Hepatic stellate cell (primary cell): ENCODE results near the gene MRPL54.

Source experiments
- DNase-seq: peaks from one replicate; pipeline ENCODE4 v3.0.0; 2011; ENCODE audit warnings: low spot score

Gene MRPL54

DNA sequence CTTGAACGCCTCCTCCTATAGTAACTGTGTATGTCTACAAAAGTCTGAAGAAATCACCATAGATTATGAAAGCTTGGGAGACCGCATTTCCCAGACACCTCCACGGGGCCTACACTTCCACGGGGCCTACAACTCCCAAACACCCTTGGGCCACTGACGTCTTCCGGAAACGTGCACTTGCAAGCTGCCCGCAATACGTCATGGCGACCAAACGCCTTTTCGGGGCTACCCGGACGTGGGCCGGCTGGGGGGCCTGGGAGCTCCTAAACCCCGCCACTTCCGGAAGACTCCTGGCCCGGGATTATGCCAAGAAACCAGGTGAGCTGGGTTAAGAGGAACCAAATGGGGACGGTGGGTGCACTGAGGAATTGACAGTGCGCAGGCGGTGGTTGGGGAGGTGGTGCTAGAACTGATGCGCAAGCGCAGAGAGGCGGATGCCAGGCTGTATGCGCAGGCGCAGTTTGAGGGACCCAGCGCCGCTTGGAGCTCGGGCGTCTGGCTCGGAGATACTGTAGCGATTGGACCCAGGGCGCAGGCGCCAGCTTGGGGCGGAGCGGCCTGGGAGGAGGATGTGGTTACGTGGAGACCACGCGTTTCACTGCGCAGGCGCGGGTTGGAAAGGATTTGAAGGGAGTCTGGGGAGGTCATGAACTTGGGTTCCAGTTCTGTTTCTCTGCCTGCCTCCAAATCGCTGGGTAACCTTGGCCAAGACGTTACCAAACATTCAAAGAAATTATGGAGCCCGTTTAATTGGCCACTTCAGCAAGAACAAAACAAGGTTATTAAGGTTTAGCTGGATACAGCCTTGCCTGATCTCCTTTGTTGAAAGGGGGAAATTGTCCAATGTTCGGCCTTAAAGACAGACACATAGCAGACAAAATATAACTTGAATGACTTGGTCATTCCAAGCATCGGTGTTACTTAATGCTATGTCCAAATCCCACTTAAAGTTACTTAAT, at the start of gene MRPL54:
MRPL54 (plus strand) TSS at position 182 of the 959 bp plus-strand sequence; CDS start at position 201, 19 bp downstream.
- DNase-seq, result peak; percentile 100

DNA sequence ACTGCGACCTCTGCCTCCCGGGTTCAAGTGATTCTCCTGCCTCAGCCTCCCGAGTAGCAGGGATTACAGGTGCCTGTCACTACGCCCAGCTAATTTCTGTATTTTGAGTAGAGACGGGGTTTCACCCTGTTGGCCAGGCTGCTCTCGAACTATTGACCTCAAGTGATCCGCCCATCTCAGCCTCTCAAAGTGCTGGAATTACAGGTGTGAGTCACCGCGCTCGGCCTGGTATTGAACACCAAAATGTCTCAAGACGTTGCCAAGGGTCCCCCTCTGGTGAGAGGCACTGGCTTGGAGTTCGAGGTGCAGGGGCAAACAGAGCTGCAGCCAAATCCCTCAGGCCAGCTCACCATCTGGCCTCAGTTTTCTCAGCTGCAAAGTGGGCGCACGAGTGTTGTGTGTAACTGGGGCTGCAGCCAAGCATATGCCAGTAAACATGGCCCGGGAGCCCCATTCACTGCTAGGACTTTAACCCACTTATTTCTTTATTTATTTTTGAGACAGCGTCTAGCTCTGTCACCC, 46.3 kb upstream of the MRPL54 start:
- no peak for DNase-seq

DNA sequence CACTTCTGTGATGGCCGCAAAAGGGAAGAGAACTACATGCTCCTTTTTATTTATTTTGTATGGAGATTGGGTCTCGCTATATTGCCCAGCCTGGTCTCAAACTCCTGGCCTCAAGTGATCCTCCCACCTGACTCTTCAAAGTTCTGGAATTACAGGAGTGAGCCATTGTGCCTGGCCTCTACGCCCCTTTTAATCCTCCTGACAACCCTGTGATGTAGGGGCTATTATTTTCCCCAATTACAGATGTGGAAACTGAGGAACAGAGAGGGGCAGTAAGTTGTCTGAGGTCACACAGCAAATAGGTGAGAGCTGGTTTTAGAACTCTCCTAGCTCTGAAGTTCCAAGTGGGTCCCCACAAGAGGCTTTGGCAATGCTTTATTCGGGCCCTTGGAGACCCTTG, 42.6 kb upstream of the MRPL54 start:
- no peak for DNase-seq

DNA sequence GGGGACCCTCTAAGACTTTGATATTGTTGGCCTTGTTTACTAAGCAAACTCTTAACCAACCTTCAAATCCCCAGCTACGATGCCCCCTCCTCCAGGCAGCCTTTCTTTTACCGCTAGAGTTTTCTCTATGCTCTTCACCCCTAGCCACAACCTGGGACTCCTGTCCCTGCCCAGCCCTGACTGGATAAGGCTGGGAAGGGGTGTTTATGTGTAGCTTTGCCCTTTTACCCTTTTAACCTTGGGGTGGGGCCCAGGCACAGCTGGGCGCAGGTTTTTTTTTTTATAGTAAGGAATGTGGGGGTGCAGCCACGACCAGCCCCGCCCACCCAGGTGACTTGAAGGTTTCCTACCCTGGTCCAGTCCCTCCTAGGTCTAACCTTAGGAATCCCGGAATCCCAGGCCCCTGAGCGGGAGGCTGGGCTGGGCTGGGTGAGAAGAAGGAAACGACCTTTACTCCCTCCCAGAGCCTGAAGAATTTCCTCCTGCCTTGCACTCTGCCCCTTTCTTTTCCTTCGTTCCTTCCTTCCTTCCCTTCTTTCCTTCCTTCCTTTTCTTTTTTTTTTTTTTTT, 42.0 kb upstream of the MRPL54 start:
- DNase-seq, result no peak

DNA sequence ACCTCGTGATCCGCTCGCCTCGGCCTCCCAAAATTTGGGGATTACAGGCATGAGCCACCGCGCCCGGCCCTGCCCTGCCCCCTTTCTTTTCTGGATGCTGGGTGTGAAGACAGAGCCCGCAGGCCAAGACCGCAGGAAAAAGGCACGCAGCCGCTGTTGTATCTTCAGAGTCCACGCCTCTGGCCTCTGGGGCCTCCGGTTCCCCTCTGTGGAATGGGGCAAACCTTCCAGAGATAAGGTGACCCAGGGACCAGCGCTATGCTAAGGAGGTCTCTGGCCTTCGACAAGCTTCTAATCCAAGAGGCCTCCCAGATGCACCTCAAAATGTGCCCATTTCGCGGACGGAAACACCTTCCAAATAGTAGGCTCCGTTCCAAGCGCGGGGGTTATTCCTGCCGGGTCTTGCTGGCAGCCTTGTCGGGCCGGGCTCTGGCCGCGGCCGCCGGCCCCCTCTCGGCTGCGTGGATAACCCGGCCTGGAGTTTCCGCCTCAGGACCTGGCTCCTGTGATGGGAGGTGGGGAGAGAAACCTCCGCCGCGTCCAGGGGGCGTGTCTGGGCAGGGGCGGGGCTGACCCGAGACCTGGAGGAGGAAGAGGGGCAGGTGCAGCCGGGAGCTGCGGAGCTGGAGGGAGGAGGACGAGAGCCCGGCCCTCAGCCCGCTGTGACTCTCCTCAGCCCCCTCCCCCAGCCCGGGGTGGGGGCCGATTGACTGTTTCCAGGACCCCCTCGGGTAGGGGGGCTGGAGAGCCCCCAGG, 41.2 kb upstream of the MRPL54 start:
- DNase-seq, result peak; percentile 91

DNA sequence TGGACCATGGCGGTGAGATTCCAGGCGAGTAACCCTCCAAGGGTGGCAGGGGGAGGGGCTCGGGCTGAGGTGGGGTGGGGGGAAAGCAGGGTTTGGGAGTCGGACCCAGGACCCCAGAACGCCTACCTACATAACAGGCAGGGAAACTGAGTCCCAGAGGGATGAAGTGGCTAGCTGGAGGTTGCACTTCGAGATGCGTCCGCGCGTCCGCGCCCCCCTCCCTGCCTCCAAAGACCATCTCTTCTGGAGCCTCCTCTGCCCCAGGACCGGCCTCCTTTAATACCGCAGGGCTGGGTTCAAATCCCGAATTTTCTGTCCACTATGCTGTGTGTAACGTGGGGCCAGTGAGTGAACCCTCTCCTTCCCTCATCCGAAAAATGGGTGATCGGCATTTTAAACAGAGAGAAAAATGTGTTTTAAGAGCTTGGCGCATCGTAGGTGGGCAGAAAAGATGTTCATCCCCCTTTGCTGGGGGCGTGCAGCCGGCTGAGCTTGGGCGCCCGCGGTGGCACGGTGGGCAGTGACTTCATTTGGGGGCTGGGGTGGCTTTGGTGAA, 40.5 kb upstream of the MRPL54 start:
- DNase-seq, result no peak

DNA sequence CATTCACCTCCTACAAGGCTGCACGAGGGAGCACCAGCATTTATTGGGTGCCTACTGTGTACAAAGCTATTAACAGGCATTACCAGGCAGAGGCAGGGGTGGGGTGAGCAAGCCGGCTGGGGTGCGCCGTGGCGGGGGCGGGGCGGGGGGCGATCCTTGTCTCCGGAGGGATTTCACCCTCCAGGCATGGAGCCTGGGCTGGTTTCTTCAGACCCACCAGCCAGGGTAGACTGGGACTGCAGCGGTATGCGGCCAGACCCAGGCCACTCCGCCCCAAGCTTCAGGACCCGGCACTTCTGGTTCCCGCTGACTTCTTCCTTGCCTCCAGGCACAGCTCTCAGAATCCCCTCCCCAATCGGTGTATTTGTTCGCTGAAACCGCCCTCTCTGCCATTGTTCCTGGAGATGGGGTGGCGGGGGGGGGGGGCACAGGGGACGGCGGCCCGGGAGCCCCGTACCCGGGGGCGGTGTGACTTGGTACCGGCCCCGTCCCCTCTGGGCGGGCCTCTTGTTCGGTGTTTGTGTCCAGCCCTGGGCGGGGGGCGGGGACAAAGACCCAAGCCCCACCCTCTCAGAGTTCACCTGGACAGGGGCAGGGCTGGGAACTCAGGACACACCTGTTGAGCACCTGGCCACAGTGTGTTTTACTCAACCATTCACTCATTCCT, 39.9 kb upstream of the MRPL54 start:
- no peak for DNase-seq

DNA sequence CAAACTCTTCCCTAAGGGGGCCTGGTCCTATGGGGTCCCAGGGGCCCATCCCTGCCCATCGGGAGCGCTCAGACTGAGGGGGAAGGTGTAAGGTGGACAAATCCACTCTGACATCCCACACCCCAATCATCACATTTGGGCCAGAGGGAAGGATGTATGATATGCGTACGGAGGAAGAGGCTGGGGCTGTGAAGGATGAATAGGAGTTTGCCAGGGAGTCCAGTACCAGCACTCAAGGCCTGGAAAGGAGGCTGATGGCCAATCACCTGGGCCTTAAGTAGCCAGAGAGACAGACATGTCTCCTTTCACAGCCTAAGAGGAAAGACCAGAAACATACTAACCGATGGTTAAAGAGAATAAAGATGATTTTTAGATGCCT, 39.4 kb upstream of the MRPL54 start:
- no peak for DNase-seq

DNA sequence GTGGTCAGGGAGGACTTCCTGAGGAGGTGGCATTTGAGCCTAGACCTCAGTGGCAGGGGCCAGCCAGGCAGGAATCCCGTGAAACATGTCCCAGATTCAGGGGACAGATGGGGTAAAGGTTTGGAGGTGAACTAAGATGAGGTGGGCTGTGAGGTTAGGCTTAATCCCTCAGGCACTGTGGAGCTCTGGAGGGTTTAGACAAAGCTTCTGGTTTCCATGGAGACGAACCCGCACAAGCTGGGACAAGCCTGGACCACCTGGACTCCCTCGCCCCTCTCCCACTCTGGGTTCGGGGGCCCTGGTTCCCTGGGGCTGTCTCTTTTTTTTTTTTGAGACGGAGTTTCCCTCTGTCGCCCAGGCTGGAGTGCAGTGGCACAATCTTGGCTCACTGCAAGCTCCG, 38.6 kb upstream of the MRPL54 start:
- no peak for DNase-seq

DNA sequence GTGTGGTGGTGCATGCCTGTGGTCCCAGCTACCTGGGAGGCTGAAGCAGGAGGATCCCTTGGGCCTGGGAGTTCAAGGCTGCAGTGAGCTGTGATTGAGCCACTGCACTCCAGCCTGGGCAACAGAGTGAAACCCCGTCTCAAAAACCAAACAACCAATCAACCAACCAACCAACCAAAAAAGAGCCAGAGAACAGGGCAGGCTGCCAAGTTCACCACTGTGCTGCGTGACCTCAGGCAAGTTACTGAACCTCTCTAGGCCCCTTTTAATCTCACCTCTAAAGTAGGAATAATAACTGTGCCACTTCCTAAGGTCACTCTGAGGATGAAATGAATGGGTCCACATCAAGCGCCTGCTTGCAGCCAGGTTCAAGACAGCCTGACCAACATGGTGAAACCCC, 37.4 kb upstream of the MRPL54 start:
- DNase-seq, result no peak

DNA sequence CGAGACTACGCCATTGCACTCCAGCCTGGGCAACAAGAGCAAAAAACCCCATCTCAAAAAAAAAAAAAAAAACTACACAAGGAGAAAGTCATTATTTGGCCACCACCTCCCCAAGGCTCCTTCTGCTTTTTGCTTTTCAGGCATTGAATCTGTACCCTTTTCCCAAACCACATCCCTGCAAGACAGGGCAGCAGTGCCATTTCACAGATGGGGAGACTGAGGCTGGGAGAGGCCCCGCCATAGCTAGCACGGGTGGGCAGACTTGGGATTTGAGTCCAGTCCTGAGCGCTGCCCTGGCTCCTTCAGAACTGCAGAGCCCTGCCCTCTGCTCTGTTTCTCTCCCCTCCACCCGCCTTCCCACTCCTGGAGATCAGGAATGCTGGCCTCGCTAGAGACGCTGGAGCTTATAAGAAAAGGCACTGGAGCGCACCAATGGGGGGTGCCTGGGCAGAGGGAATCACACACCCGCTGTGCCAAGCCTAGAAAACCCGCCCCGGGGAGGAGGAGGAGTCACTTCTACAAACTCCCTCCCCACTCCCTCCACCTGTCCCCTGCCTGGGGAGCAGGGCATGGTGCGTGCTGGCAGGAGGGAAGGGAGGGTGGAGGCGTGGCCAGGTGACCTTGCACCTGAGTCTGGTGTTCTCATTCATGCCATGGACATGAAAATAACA, 36.7 kb upstream of the MRPL54 start:
- no peak for DNase-seq

DNA sequence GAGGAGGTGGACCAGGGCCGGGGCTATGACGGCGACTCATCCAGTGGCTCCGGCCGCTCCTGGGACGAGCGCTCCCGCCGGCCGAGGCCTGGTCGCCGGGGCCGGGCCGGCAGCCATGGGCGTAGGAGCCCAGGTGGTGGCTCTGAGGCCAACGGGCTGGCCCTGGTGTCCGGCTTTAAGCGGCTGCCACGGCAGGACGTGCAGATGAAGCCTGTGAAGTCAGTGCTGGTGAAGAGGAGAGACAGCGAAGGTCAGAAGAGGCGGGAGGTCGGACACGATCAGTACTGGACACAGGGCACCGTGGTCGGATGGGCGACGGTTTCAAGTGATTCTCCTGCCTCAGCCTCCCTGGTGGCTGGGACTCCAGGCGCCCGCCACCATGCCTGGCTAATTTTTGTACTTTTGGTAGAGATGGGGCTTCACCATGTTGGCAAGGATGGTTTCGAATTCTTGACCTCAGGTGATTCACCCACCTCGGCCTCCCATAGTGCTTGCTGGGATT, 32.0 kb upstream of the MRPL54 start:
- no peak for DNase-seq

DNA sequence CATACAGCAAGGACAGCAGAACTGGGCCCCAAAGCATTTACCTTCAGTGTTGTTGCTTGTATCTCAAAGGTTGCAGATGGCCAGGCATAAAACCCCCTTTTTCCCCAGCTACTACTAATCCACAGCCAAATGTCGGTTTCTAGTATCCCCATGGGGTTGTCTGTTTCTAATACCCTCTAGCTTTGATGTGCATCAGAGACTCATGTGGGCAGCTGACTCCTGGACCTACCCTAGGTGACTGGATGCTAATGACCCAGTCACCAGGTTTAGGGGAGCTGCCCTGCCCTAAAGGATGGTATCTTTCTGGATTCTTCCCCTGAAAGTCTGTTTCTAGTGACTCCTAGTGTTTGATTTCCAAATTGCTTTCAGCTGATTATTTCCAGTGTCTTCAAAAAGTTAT, 30.4 kb upstream of the MRPL54 start:
- no peak for DNase-seq

DNA sequence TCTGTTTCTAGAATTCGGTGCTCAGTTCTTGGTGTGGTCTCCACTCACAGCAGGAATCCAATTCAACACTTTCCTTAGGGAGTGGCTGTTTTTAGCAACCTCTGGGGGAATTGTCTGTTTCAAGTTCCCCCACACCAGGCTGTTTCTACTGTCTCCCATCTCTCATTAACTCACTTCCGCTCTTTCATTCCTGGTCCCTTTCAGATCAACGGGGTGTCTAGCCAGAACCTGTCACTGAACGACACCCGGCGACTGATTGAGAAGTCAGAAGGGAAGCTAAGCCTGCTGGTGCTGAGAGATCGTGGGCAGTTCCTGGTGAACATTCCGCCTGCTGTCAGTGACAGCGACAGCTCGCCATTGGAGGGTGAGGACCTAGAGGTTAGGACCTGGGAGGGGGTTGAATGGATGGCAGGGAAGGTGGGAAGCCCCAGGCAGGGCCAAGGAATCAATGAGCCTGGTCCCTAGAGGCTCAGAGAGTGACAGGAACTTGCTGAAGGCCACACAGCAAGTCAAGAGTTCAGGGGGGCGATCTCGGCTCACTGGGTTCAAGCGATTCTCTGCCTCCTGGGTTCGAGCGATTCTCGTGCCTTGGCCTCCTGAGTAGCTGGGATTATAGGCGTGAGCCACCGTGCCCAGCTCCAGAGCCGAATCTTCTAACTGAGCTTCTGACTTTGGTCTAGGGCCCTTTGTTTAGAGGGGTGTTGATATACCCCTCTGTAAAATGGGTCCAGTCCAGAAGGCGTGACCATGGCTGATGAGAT, 28.8 kb upstream of the MRPL54 start:
- no peak for DNase-seq

DNA sequence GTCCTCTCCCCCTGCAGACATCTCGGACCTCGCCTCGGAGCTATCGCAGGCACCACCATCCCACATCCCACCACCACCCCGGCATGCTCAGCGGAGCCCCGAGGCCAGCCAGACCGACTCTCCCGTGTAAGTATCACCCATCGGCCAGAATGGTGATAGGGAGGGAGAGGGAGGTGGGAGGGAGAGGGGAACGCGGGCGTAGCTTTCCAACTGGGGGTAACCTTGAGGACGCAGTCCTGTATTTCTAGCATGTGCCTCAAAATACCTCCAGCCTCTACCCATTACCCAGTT, 28.2 kb upstream of the MRPL54 start:
- DNase-seq, result no peak

DNA sequence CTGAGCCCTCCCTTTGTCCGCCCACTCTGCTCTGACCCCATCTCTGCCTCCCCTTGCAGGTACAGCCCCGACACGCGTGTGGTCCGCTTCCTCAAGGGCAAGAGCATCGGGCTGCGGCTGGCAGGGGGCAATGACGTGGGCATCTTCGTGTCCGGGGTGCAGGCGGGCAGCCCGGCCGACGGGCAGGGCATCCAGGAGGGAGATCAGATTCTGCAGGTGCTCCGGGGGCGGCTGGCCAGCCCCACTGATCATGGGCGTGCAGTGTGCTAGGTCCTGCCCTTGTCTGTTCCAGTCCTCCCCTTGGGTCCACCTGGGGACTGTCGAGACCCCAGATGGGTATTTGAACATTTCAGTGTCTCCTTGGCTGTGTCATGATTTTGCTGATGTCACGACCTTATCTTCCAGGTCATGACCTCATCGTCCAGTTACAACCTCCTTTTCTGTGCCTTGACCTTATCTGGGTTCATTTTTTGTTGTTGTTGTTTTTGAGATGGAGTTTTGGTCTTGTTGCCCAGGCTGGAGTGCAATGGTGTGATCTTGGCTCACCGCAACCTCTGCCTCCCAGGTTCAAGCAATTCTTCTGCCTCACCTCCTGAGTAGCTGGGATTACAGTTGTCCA, 26.3 kb upstream of the MRPL54 start:
- DNase-seq, result no peak

DNA sequence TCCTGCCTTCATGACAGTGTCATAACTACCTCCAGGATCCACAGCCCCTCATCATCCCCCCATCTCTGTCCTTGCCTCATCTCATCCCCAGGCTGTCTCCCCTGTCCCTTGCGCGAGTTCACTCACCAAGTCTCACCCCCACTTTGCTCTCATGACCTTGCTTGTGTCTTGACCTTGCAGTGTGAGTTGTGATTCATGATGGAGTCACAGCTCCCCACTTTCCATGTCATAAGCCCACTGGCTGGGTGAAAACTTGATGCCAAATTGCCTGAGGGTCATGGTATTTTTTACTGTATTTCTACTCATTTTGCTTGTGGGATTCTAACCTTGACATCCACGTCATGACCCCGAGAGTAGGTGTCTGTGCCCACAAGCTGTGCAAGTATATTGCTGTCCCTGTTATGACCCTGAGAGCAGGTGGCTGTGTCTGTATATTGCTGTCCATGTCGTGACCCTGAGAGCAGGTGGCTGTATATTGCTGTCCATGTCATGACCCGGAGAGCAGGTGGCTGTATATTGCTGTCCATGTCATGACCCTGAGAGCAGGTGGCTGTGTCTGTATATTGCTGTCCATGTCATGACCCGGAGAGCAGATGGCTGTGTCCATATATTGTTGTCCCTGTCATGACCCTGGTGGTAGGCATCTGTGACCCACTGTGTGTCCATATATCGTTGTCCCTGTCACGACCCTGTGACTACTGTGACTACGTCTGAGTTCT, 24.8 kb upstream of the MRPL54 start:
- DNase-seq, result no peak

DNA sequence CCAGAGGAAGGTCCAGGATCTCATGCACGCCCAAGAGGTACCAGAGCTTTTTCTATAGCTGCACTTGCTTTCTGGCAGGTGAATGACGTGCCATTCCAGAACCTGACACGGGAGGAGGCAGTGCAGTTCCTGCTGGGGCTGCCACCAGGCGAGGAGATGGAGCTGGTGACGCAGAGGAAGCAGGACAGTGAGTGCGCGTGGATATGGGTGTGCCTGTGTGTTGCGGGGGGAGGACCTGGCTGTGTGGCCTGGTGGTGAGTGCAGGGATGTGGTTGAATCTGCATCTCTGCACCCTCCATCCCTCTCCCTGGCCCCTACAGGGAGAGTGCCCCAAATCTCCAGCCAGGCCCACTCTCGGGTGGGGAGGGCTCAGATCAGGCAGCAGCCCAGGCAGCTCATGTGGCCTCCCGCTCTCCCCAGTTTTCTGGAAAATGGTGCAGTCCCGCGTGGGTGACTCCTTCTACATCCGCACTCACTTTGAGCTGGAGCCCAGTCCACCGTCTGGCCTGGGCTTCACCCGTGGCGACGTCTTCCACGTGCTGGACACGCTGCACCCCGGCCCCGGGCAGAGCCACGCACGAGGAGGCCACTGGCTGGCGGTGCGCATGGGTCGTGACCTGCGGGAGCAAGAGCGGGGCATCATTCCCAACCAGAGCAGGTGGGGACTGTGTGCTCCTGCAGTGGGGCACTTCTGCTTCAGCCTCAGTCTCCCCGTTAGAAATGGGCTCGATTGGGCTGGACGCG, 23.8 kb upstream of the MRPL54 start:
- DNase-seq, result no peak

DNA sequence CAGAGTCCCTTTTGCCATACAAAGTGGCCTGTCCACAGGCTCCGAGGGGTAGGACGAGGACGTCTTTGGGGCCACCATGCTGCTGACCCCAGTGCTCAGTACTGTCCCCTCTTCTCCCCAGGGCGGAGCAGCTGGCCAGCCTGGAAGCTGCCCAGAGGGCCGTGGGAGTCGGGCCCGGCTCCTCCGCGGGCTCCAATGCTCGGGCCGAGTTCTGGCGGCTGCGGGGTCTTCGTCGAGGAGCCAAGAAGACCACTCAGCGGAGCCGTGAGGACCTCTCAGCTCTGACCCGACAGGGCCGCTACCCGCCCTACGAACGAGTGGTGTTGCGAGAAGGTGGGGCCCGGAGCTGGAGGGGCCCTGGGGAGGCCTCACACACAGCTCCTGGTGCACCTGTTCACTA, 22.1 kb upstream of the MRPL54 start:
- no peak for DNase-seq
